Calu3 (cell line): ENCODE data around the gene PDE1A. TPM values are rescaled to one million over a fixed set of nuclear protein-coding genes. Genes with fewer than 3 reads are reported as not detected.

ENCODE experiments used
- BruUV-seq: library from RNA; stranded (reverse); fragments of 400-500 nt; replicated peaks from 2 replicates; lab custom pipeline; 2021; lab: Mats Ljungman, UMichigan
- CTCF ChIA-PET: fragments of 300-600 bp; sonication (Branson Sonifier 250); formaldehyde crosslinking; loops from one replicate; lab custom pipeline; 2022; ENCODE audit warnings: antibody characterized with exemption; lab: Charles Lee
- DNase-seq: peaks from one replicate; pipeline ENCODE4 v3.0.0; 2022
- H3K27ac Mint-ChIP-seq: one replicate; pipeline ENCODE4 v1.8.0; 2022; ENCODE audit warnings: mixed read lengths; ENCODE audit not compliant: unreplicated experiment
- H3K27me3 Mint-ChIP-seq: one replicate; pipeline ENCODE4 v1.8.0; 2022; ENCODE audit warnings: mixed read lengths; ENCODE audit not compliant: unreplicated experiment
- H3K36me3 Mint-ChIP-seq: one replicate; pipeline ENCODE4 v1.8.0; 2022; ENCODE audit warnings: mild to moderate bottlenecking, moderate library complexity, mixed read lengths; ENCODE audit not compliant: insufficient read depth, unreplicated experiment
- H3K4me1 Mint-ChIP-seq: one replicate; pipeline ENCODE4 v1.8.0; 2022; ENCODE audit warnings: mild to moderate bottlenecking, low read depth, mixed read lengths; ENCODE audit not compliant: unreplicated experiment
- H3K4me3 Mint-ChIP-seq: one replicate; pipeline ENCODE4 v1.8.0; 2022; ENCODE audit warnings: mild to moderate bottlenecking, low read depth, moderate library complexity, mixed read lengths; ENCODE audit not compliant: unreplicated experiment
- H3K9me3 Mint-ChIP-seq: one replicate; pipeline ENCODE4 v1.8.0; 2022; ENCODE audit warnings: low read depth, mixed read lengths; ENCODE audit not compliant: unreplicated experiment
- intact Hi-C: fragments of 100-400 bp; cut with micrococcal nuclease; formaldehyde crosslinking; loops from one replicate; pipeline ENCODE4 v1.10.0; 2022; ENCODE audit not compliant: unreplicated experiment
- total RNA-seq: library from RNA; stranded (reverse); gene quantifications from 2 replicates; pipeline ENCODE4 v1.2.3, GENCODE V29; 2022
- TF ChIP-seq, protein P1 (sequence below): fragments of 200-600 bp; IDR thresholded peaks from one replicate; pipeline ENCODE4 v1.8.0; 2022; ENCODE audit warnings: antibody characterized with exemption; ENCODE audit not compliant: unreplicated experiment

The PDE1A gene
- total RNA-seq, 1 experiment from 2014 or later: 0.26 TPM

DNA sequence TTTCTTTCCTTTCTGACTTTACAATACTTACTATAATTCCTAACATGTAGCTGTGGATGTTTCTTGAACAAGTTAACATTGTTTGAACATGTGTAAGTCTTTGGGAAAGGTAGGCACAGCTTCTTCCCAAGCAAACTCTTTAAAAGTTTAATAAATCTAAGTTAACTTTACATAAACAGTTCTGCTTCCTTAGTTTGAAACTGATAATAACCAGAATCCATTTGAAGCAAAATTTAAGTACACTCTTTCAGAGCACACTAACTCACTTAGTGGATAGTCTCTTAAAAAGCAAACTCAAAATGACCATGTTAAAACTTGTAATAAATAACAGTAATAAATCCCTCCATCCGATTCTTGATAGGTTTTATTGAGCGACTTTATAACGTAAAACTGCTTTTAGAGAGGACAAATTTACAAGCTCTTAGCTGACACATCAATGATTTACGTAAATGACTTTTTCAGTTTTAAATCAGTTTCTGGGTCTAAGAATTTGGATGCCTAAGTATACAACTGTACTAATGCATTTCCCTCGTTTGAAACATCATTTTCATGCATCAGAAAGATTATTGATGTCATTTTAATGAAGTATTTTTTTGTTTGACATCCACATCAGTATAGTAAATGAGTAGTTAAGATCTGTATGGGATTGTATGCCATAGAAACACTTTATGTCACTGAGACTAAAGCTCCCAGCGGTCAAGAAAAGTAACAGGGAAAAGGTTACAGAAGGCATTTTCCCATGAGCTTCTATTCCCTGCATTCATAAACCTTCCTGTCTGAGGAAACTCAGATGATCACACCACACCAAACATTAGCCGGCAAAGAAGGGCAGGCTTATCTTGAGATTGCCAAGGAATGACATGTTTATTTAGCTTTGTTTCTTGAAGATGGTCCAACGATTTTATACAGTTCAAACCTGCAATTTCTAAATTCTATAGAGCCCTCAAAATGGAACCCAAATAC lies 67.5 kb downstream of the PDE1A start:
- Mint-ChIP-seq H3K27me3 (no peaks in the 10 kb centered on the region), H3K4me3 (no peak overlapping the region), H3K36me3 (no peaks in the 10 kb centered on the region), H3K4me1 (peaks cover 10% of the 10 kb centered on the region), H3K9me3 (no peaks in the 10 kb centered on the region), H3K27ac (no peak overlapping the region)
- BruUV-seq: no TSS peak
- intact Hi-C loops: no loop called here
- TF ChIP-seq, protein P1, sequence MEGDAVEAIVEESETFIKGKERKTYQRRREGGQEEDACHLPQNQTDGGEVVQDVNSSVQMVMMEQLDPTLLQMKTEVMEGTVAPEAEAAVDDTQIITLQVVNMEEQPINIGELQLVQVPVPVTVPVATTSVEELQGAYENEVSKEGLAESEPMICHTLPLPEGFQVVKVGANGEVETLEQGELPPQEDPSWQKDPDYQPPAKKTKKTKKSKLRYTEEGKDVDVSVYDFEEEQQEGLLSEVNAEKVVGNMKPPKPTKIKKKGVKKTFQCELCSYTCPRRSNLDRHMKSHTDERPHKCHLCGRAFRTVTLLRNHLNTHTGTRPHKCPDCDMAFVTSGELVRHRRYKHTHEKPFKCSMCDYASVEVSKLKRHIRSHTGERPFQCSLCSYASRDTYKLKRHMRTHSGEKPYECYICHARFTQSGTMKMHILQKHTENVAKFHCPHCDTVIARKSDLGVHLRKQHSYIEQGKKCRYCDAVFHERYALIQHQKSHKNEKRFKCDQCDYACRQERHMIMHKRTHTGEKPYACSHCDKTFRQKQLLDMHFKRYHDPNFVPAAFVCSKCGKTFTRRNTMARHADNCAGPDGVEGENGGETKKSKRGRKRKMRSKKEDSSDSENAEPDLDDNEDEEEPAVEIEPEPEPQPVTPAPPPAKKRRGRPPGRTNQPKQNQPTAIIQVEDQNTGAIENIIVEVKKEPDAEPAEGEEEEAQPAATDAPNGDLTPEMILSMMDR: no peak
- DNase-seq: no peak
- CTCF ChIA-PET: interaction anchor here (1.0 to 1.1 kb wide), 2 partner anchors 35 to 514 kb away, joined by 3 read pairs; no protein-coding TSS in a partner anchor

DNA sequence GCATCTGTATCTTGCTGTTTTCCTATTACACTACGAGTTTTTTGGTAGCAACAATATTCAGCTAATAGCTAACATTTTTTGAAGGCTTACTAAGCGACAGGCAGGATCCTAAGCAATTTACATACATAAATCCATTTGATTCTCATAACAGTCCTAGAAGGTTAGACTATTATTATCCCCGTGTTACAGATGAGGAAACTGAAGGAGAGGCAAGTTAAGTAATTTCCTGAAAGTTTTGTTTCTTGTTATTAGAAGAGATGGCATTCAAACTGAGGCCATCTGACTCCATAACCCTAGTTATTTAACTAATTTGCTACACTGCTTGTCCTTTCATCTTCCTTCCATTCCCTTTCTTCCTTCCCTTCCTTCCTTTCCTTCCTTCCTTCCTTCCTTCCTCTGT lies 68.2 kb downstream of the PDE1A start:
- H3K4me3 Mint-ChIP-seq: no peak overlapping the region
- no peaks in the 10 kb centered on the region for H3K27me3 Mint-ChIP-seq
- CTCF ChIA-PET: interaction anchor here (1.1 kb wide), 1 partner anchor 513 kb away, joined by 3 read pairs; no protein-coding TSS in a partner anchor
- no peaks in the 10 kb centered on the region for H3K36me3 Mint-ChIP-seq
- no peak for DNase-seq
- H3K9me3 Mint-ChIP-seq: no peaks in the 10 kb centered on the region
- H3K27ac Mint-ChIP-seq: no peak overlapping the region
- intact Hi-C loops: no loop called here
- TF ChIP-seq, protein P1: no peak
- BruUV-seq: no TSS peak
- peaks cover 10% of the 10 kb centered on the region for H3K4me1 Mint-ChIP-seq

DNA sequence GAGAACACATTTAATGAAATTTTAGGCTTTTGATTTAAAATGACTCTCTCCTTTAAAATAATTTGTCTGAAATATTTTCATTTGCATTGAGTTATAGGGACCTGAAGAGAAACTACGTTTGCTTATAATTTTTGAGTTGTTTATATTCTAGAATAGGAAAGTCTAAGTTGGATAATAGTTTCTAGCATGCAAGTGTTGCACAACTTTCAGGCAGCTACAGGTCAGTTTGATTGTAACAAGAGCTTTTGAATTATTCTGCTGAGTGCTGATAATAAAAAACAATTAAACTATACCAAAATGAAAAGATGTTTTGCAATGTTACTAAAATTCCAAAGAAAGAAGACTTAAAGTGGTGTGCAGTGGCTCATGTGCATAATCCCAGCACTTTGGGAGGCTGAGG lies 71.0 kb downstream of the PDE1A start:
- Mint-ChIP-seq H3K27me3 (no peaks in the 10 kb centered on the region), H3K4me3 (no peak overlapping the region), H3K36me3 (no peaks in the 10 kb centered on the region), H3K9me3 (no peaks in the 10 kb centered on the region), H3K4me1 (peaks cover 10% of the 10 kb centered on the region), H3K27ac (no peak overlapping the region)
- TF ChIP-seq, protein P1: no peak
- BruUV-seq: no TSS peak
- CTCF ChIA-PET: no interaction called here
- intact Hi-C loops: no loop called here
- no peak for DNase-seq

DNA sequence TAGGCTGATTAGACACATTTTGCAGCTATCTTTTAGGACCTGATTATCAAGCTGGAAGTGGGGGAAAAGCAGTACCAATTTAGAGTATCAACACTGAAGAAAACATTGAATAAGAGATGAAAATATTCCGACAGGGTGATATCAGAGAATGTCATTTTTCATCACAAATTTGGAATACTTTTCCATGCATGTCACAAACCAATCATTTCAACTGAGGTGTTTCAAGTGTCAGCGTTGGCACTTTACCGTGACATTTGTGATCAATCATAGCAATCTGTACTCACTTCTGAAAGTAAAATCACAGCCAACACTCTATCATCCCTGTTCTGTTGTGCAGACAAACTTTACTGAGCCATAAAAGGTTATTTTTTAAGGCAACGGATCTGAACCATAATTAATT lies 75.4 kb downstream of the PDE1A start:
- intact Hi-C loops: no loop called here
- CTCF ChIA-PET: no interaction called here
- TF ChIP-seq, protein P1: no peak
- Mint-ChIP-seq H3K9me3 (no peaks in the 10 kb centered on the region), H3K27ac (no peak overlapping the region), H3K27me3 (no peaks in the 10 kb centered on the region), H3K4me3 (no peak overlapping the region), H3K36me3 (no peaks in the 10 kb centered on the region), H3K4me1 (no peaks in the 10 kb centered on the region)
- no peak for DNase-seq
- BruUV-seq: no TSS peak
